Neural cell (in vitro differentiated cells): ENCODE measurements around the gene URI1. TPM values are rescaled to one million over a fixed set of nuclear protein-coding genes. Genes with fewer than 3 reads are reported as not detected.

Experiments used
- H2AFZ ChIP-seq: fragments of 200-600, 300-800 bp; sonication (generic), shearing (Covaris generic); 2 replicates; pipeline ENCODE4 v1.6.0; 2014; ENCODE audit warnings: low read depth, mild to moderate bottlenecking, antibody characterized with exemption, low read length, moderate library complexity
- H3F3A ChIP-seq: fragments of 200-600 bp; shearing (Covaris generic); 2 replicates; pipeline ENCODE4 v1.6.1; 2016; ENCODE audit warnings: mild to moderate bottlenecking, moderate library complexity, mixed read lengths, antibody characterized with exemption, low read length; ENCODE audit not compliant: insufficient read depth, poor library complexity, severe bottlenecking
- H3K27ac ChIP-seq: fragments of 200-600, 300-800 bp; sonication (generic), shearing (Covaris generic); 2 replicates; pipeline ENCODE4 v1.5.1; 2014; ENCODE audit warnings: mild to moderate bottlenecking, low read length, moderate library complexity
- H3K27me3 ChIP-seq: fragments of 300-800, 200-600 bp; sonication (generic), shearing (Covaris generic); 2 replicates; pipeline ENCODE4 v1.6.0; 2014; ENCODE audit warnings: mild to moderate bottlenecking, low read depth, low read length, moderate library complexity; ENCODE audit not compliant: insufficient read depth
- H3K36me3 ChIP-seq: fragments of 300-800, 200-600 bp; sonication (generic), shearing (Covaris generic); 2 replicates; pipeline ENCODE4 v1.5.1; 2014; ENCODE audit warnings: mild to moderate bottlenecking, antibody characterized with exemption, low read length, moderate library complexity; ENCODE audit not compliant: insufficient read depth
- H3K4me2 ChIP-seq: fragments of 300-800, 200-600 bp; sonication (generic), shearing (Covaris generic); 2 replicates; pipeline ENCODE4 v1.6.0; 2014; ENCODE audit warnings: mild to moderate bottlenecking, low read length
- H3K4me3 ChIP-seq: fragments of 300-800, 200-600 bp; sonication (generic), shearing (Covaris generic); 2 replicates; pipeline ENCODE4 v1.5.1; 2014; ENCODE audit warnings: mild to moderate bottlenecking, low read length, moderate library complexity
- H3K79me2 ChIP-seq: fragments of 200-600 bp; shearing (Covaris generic); replicated peaks from 2 replicates; pipeline ENCODE4 v1.6.0; 2014; ENCODE audit warnings: mild to moderate bottlenecking, low read length, moderate library complexity; ENCODE audit not compliant: insufficient read depth
- H3K9ac ChIP-seq: fragments of 300-800, 200-600 bp; sonication (generic), shearing (Covaris generic); 2 replicates; pipeline ENCODE4 v1.6.1; 2016; ENCODE audit warnings: mild to moderate bottlenecking, low read length, mixed read lengths
- H3K9me2 ChIP-seq: fragments of 200-600 bp; shearing (Covaris generic); 2 replicates; pipeline ENCODE4 v1.6.1; 2016; ENCODE audit warnings: mild to moderate bottlenecking, low read length, mixed read lengths; ENCODE audit not compliant: insufficient read depth
- H3K9me3 ChIP-seq: fragments of 200-600, 300-800 bp; sonication (generic), shearing (Covaris generic); 2 replicates; pipeline ENCODE4 v1.6.1; 2016; ENCODE audit warnings: mild to moderate bottlenecking, mixed run types, low read length, moderate library complexity, mixed read lengths
- H4K20me1 ChIP-seq: fragments of 200-600 bp; shearing (Covaris generic); 2 replicates; pipeline ENCODE4 v1.6.1; 2016; ENCODE audit warnings: mild to moderate bottlenecking, mixed run types; ENCODE audit not compliant: insufficient read depth
- CTCF ChIP-seq: fragments of 450-650 bp; IDR thresholded peaks from 2 replicates; pipeline ENCODE4 v1.5.1; 2014; ENCODE audit warnings: antibody characterized with exemption, mild to moderate bottlenecking, moderate library complexity; ENCODE audit not compliant: poor library complexity, severe bottlenecking
- EP300 ChIP-seq: fragments of 450-650 bp; conservative IDR thresholded peaks from 2 replicates; pipeline ENCODE4 v1.6.1; 2014; ENCODE audit warnings: antibody characterized with exemption, mild to moderate bottlenecking, moderate library complexity; ENCODE audit not compliant: poor library complexity, severe bottlenecking
- EZH2 ChIP-seq: fragments of 200-600, 300-800 bp; shearing (Covaris generic), sonication (generic); IDR thresholded peaks from 2 replicates; pipeline ENCODE4 v1.6.1; 2014; ENCODE audit warnings: antibody characterized with exemption, low read length, borderline replicate concordance, mild to moderate bottlenecking; ENCODE audit not compliant: insufficient read depth, poor library complexity, severe bottlenecking
- MXI1 ChIP-seq: fragments of 450-650 bp; conservative IDR thresholded peaks from 2 replicates; pipeline ENCODE4 v1.6.1; 2014; ENCODE audit warnings: antibody characterized with exemption, mild to moderate bottlenecking; ENCODE audit not compliant: poor library complexity, severe bottlenecking
- POLR2AphosphoS5 ChIP-seq: IDR thresholded peaks from 2 replicates; pipeline ENCODE4 v1.6.1; 2012
- RAD21 ChIP-seq: fragments of 450-650 bp; conservative IDR thresholded peaks from 2 replicates; pipeline ENCODE4 v1.6.1; 2014; ENCODE audit warnings: antibody characterized with exemption, mild to moderate bottlenecking, moderate library complexity
- REST ChIP-seq: IDR thresholded peaks from 2 replicates; pipeline ENCODE4 v1.6.1; 2012; ENCODE audit warnings: borderline replicate concordance
- SMC3 ChIP-seq: fragments of 450-650 bp; conservative IDR thresholded peaks from 2 replicates; pipeline ENCODE4 v1.6.1; 2014; ENCODE audit warnings: antibody characterized with exemption, mild to moderate bottlenecking, moderate library complexity; ENCODE audit not compliant: poor library complexity
- TAF1 ChIP-seq: IDR thresholded peaks from 2 replicates; pipeline ENCODE4 v1.6.1; 2012; ENCODE audit warnings: low read depth
- polyA plus RNA-seq: library from polyadenylated mRNA; depleted of rRNA; stranded (reverse); fragments of >200 nt; gene quantifications from 2 replicates; pipeline ENCODE4 v1.2.3, GENCODE V29; 2014

The URI1 gene
- polyA plus RNA-seq, 1 donor from 2014 or later, result 55.4 TPM

- Histone ChIP-seq H3K27me3 (no peaks in the 10 kb centered on the region), H3K9me2 (no peaks in the 10 kb centered on the region), H3K9ac (no peak overlapping the region), H3F3A (no peaks in the 10 kb centered on the region), H3K27ac (no peak overlapping the region), H3K36me3 (no peaks in the 10 kb centered on the region), H3K4me2 (no peak overlapping the region), H4K20me1 (no peaks in the 10 kb centered on the region), H3K79me2 (no peaks in the 10 kb centered on the region), H2AFZ (no peak overlapping the region), H3K9me3 (no peaks in the 10 kb centered on the region), H3K4me3 (no peak overlapping the region)
- no peak for TF ChIP-seq POLR2AphosphoS5
- TF ChIP-seq EP300, result no peak
- no peak for TF ChIP-seq TAF1
- TF ChIP-seq CTCF, result no peak
- no peak for TF ChIP-seq RAD21
- no peak for TF ChIP-seq MXI1
- TF ChIP-seq SMC3, result no peak
- TF ChIP-seq EZH2, result no peak
- TF ChIP-seq REST, result no peak
Observed at GRCh38 chr19:29918891-29919290, 23.1 kb upstream of the URI1 start.

GRCh38 chr19:29922972-29923371, 19.1 kb upstream of the URI1 start:
- Histone ChIP-seq H3K79me2 (no peaks in the 10 kb centered on the region), H3K27ac (no peak overlapping the region), H3K4me2 (no peak overlapping the region), H3K9me3 (no peaks in the 10 kb centered on the region), H3K9ac (no peak overlapping the region), H3K9me2 (no peaks in the 10 kb centered on the region), H3F3A (no peaks in the 10 kb centered on the region), H4K20me1 (no peaks in the 10 kb centered on the region), H3K36me3 (no peaks in the 10 kb centered on the region), H3K4me3 (no peak overlapping the region), H2AFZ (no peak overlapping the region), H3K27me3 (no peaks in the 10 kb centered on the region)
- no peak for TF ChIP-seq MXI1
- TF ChIP-seq CTCF, result no peak
- no peak for TF ChIP-seq TAF1
- TF ChIP-seq REST, result no peak
- no peak for TF ChIP-seq POLR2AphosphoS5
- TF ChIP-seq SMC3, result no peak
- TF ChIP-seq EZH2, result no peak
